SK-N-SH (cell line): ENCODE measurements around the gene KRTAP3-1. TPM values are rescaled to one million over a fixed set of nuclear protein-coding genes. Genes with fewer than 3 reads are reported as not detected.

ENCODE experiments used
- CTCF ChIA-PET: fragments of 300-600, 350-600 bp; formaldehyde crosslinking; extraction: SDS; loops from one replicate; lab custom pipeline; 2021; lab: Yijun Ruan, JAX
- POLR2A ChIA-PET: fragments of 350-600 bp; sonication (Branson Sonifier 250); formaldehyde crosslinking; extraction: SDS; loops from one replicate; lab custom pipeline; 2020; ENCODE audit warnings: antibody characterized with exemption, inconsistent platforms; lab: Yijun Ruan, JAX
- DNase-seq: peaks from one replicate; pipeline ENCODE4 v3.0.0; 2012
- H2AFZ ChIP-seq: fragments of 200-600 bp; sonication (generic); 2 replicates; pipeline ENCODE4 v1.8.1; 2016; ENCODE audit warnings: antibody characterized with exemption, mild to moderate bottlenecking, low read depth
- H3F3A ChIP-seq: fragments of 200-600 bp; sonication (generic); replicated peaks from 2 replicates; pipeline ENCODE3; 2016; ENCODE audit warnings: antibody characterized with exemption, mild to moderate bottlenecking; ENCODE audit not compliant: insufficient read depth
- H3K27ac ChIP-seq, 2 experiments: fragments of 200-500 bp in 1 of 2; fragments of 200-600 bp in 1 of 2; sonication (Bioruptor generic) in 1 of 2; sonication (generic), shearing (Covaris generic) in 1 of 2; 2 replicates each; pipeline versions ENCODE4 v1.5.1 to v1.6.1; 2014 to 2016; ENCODE audit warnings: low read depth in 2 of 2, inconsistent platforms in 1 of 2, low read length in 1 of 2, mild to moderate bottlenecking in 1 of 2, mixed read lengths in 1 of 2
- H3K27me3 ChIP-seq: fragments of 200-600 bp; sonication (generic), shearing (Covaris generic); 2 replicates; pipeline ENCODE4 v1.6.1; 2016; ENCODE audit warnings: mixed run types; ENCODE audit not compliant: insufficient read depth
- H3K36me3 ChIP-seq, 2 experiments: fragments of 200-500 bp in 1 of 2; fragments of 200-600 bp in 1 of 2; sonication (Bioruptor generic) in 1 of 2; sonication (generic) in 1 of 2; replicated peaks in 1 of 2; 2 replicates each; pipeline versions ENCODE3 to v1.5.1; 2014 to 2016; ENCODE audit warnings: low read length in 1 of 2, mild to moderate bottlenecking in 1 of 2; ENCODE audit not compliant: insufficient read depth in 2 of 2, control insufficient read depth in 1 of 2
- H3K4me1 ChIP-seq, 2 experiments: fragments of 200-500 bp in 1 of 2; fragments of 200-600 bp in 1 of 2; sonication (Bioruptor generic) in 1 of 2; sonication (generic), shearing (Covaris generic) in 1 of 2; 2 replicates each; pipeline versions ENCODE4 v1.5.1 to v1.6.1; 2014 to 2016; ENCODE audit warnings: low read depth in 1 of 2, low read length in 1 of 2, mixed run types in 1 of 2; ENCODE audit not compliant: insufficient read depth in 2 of 2, control insufficient read depth in 1 of 2
- H3K4me2 ChIP-seq: fragments of 200-600 bp; sonication (generic), shearing (Covaris generic); 2 replicates; pipeline ENCODE4 v1.6.1; 2017; ENCODE audit warnings: mixed run types
- H3K4me3 ChIP-seq, 2 experiments: fragments of 200-500 bp in 1 of 2; fragments of 200-600 bp in 1 of 2; sonication (Bioruptor generic) in 1 of 2; sonication (generic), shearing (Covaris generic) in 1 of 2; 2 replicates each; pipeline versions ENCODE4 v1.5.1 to v1.8.1; 2014 to 2016; ENCODE audit warnings: low read depth in 2 of 2, inconsistent platforms in 1 of 2, low read length in 1 of 2, mild to moderate bottlenecking in 1 of 2, mixed read lengths in 1 of 2, moderate library complexity in 1 of 2
- H3K79me2 ChIP-seq: fragments of 200-600 bp; sonication (generic); 2 replicates; pipeline ENCODE4 v1.8.1; 2017; ENCODE audit warnings: mild to moderate bottlenecking; ENCODE audit not compliant: insufficient read depth
- H3K9ac ChIP-seq: fragments of 200-600 bp; sonication (generic); 2 replicates; pipeline ENCODE4 v1.6.1; 2017; ENCODE audit warnings: mixed run types
- H3K9me2 ChIP-seq: fragments of 200-600 bp; sonication (generic); 2 replicates; pipeline ENCODE4 v1.6.1; 2017; ENCODE audit warnings: mixed run types
- H3K9me3 ChIP-seq: fragments of 200-600 bp; sonication (generic); 2 replicates; pipeline ENCODE4 v1.6.1; 2017; ENCODE audit warnings: mixed run types, mild to moderate bottlenecking, moderate library complexity
- H4K20me1 ChIP-seq: fragments of 200-600 bp; sonication (generic); 2 replicates; pipeline ENCODE4 v1.6.1; 2017; ENCODE audit warnings: mild to moderate bottlenecking, mixed run types; ENCODE audit not compliant: insufficient read depth
- EZH2phosphoT487 ChIP-seq: fragments of 200-600 bp; sonication (generic); IDR thresholded peaks from 2 replicates; pipeline ENCODE4 v1.6.1; 2017; ENCODE audit warnings: low read depth, mixed run types, mild to moderate bottlenecking, antibody characterized with exemption, moderate library complexity, borderline replicate concordance
- FOSL2 ChIP-seq: IDR thresholded peaks from 2 replicates; pipeline ENCODE4 v1.4.0; 2012; ENCODE audit warnings: low read depth, mild to moderate bottlenecking, moderate library complexity, borderline replicate concordance
- IRF3 ChIP-seq: fragments of 150-350 bp; IDR thresholded peaks from 2 replicates; pipeline ENCODE4 v1.6.1; 2016; ENCODE audit warnings: mild to moderate bottlenecking, low read depth, low read length
- MEF2A ChIP-seq: IDR thresholded peaks from 2 replicates; pipeline ENCODE4 v1.4.0; 2012; ENCODE audit warnings: low read depth, borderline replicate concordance
- RCOR1 ChIP-seq: fragments of 150-350 bp; IDR thresholded peaks from 2 replicates; pipeline ENCODE4 v1.6.1; 2017; ENCODE audit warnings: antibody characterized with exemption, low read length
- RXRA ChIP-seq: IDR thresholded peaks from 2 replicates; pipeline ENCODE4 v1.4.0; 2012; ENCODE audit warnings: low read depth, mild to moderate bottlenecking, borderline replicate concordance
- TAF1 ChIP-seq: IDR thresholded peaks from 2 replicates; pipeline ENCODE4 v1.6.1; 2012; ENCODE audit warnings: low read depth, mild to moderate bottlenecking, low read length, moderate library complexity, borderline replicate concordance
- USF1 ChIP-seq: IDR thresholded peaks from 2 replicates; pipeline ENCODE4 v1.4.0; 2012; ENCODE audit warnings: low read depth, borderline replicate concordance
- USF2 ChIP-seq: fragments of 150-350 bp; IDR thresholded peaks from 2 replicates; pipeline ENCODE4 v1.6.1; 2017; ENCODE audit warnings: antibody characterized with exemption, low read length, low read depth, borderline replicate concordance
- WGBS: methylation state at CpG from one replicate; pipeline ENCODE4 v1.1.6; 2017; ENCODE audit warnings: low lambda C conversion rate; 5-methylcytosine and 5-hydroxymethylcytosine counted together
- polyA plus RNA-seq, 3 experiments: library from polyadenylated mRNA; depleted of rRNA; stranded (reverse); fragments of >200 nt; gene quantifications; 2 replicates each; pipeline ENCODE4 v1.2.3, GENCODE V29; 2012

Gene KRTAP3-1
- polyA plus RNA-seq, 1 of the 3 experiments (the other 2 are of a cell fraction) = not detected

- no peaks in the 10 kb centered on the region for H3K79me2 ChIP-seq
- no peaks in the 10 kb centered on the region for H3K36me3 ChIP-seq
- peaks cover 46% of the 10 kb centered on the region; the same call in 1 of the 2 replicates for H3K27me3 ChIP-seq
- DNase-seq = no peak
- no peak overlapping the region for H3K4me3 ChIP-seq
- no peaks in the 10 kb centered on the region for H3K9me2 ChIP-seq
- H2AFZ ChIP-seq = no peak overlapping the region
- POLR2A ChIA-PET = no interaction called here
- no peaks in the 10 kb centered on the region for H4K20me1 ChIP-seq
- CTCF ChIA-PET = interaction anchor here (1.4 kb wide), 1 partner anchor 668 kb away, joined by 3 read pairs; no protein-coding TSS in a partner anchor
- no peaks in the 10 kb centered on the region for H3K9me3 ChIP-seq
- H3K4me1 ChIP-seq = no peaks in the 10 kb centered on the region; a peak in 1 of 4 replicates
- no peak overlapping the region for H3K27ac ChIP-seq
- H3K9ac ChIP-seq = no peak overlapping the region
- H3F3A ChIP-seq = no peaks in the 10 kb centered on the region
- no peak for TF ChIP-seq FOSL2
- TF ChIP-seq USF1 = no peak
- no peak for TF ChIP-seq MEF2A
- TF ChIP-seq USF2 = no peak
- no peak for TF ChIP-seq EZH2phosphoT487
- no peak for TF ChIP-seq RXRA
- H3K4me2 ChIP-seq = no peak overlapping the region
- 72% methylated on average over 3 of the region's 3 CpGs for WGBS
Measured at GRCh38 chr17:40980117-40980516, 28.8 kb downstream of the KRTAP3-1 start.

- no peak for DNase-seq
- Histone ChIP-seq H3K9ac (no peak overlapping the region), H3K9me3 (no peaks in the 10 kb centered on the region), H3K27ac (no peak overlapping the region), H3K4me3 (no peak overlapping the region), H3K9me2 (no peaks in the 10 kb centered on the region), H3K4me2 (no peak overlapping the region), H3K27me3 (peaks cover 48% of the 10 kb centered on the region; the same call in 1 of the 2 replicates), H3K79me2 (no peaks in the 10 kb centered on the region), H3K36me3 (no peaks in the 10 kb centered on the region)
- CTCF ChIA-PET = no interaction called here
- no peak for TF ChIP-seq MEF2A
- no peak for TF ChIP-seq TAF1
- TF ChIP-seq RCOR1 = no peak
- TF ChIP-seq IRF3 = no peak
- no peak for TF ChIP-seq USF2
- TF ChIP-seq, all 33 proteins: peak for 0
- no peak overlapping the region for H2AFZ ChIP-seq
- 57% methylated on average over 9 of the region's 13 CpGs for WGBS
- POLR2A ChIA-PET = no interaction called here
- H4K20me1 ChIP-seq = no peaks in the 10 kb centered on the region
- H3K4me1 ChIP-seq = no peaks in the 10 kb centered on the region; a peak in 1 of 4 replicates
- H3F3A ChIP-seq = no peaks in the 10 kb centered on the region
Measured at GRCh38 chr17:40978575-40979151, 30.3 kb downstream of the KRTAP3-1 start.
